ENCODE data around the gene INTS4.
"Not testable (repeated sequence)": the region's sequence is repeated elsewhere in the genome, so short reads cannot be mapped to it uniquely, and the experiment has no call there.

The INTS4 gene

GRCh38 chr11:77917713-77918112 is 76.8 kb downstream of the INTS4 start:
- H3K9me2 ChIP-seq (ENCODE audit: low read depth, low read length); H4K20me1 ChIP-seq (ENCODE audit: insufficient read depth, low read length); H3K9me3 ChIP-seq (ENCODE audit: low read length); H3K4me3 ChIP-seq (ENCODE audit: low read depth, low read length, poor library complexity, severe bottlenecking); H2AFZ ChIP-seq (ENCODE audit: low read length); H3K79me2 ChIP-seq (ENCODE audit: insufficient read depth, low read length); H3K9ac ChIP-seq (ENCODE audit: low read length); H3K36me3 ChIP-seq (ENCODE audit: insufficient read depth, low read length); H3K27ac ChIP-seq (ENCODE audit: low read depth, low read length, poor library complexity, severe bottlenecking); H3K4me1 ChIP-seq (ENCODE audit: insufficient read depth, low read length, severe bottlenecking); H3K27me3 ChIP-seq (ENCODE audit: insufficient read depth, low read length); H3K4me2 ChIP-seq (ENCODE audit: low read length); H3F3A ChIP-seq (ENCODE audit: insufficient read depth, low read length): not testable (repeated sequence)

- not testable (repeated sequence) for H3F3A ChIP-seq (ENCODE audit: insufficient read depth, low read length); H3K27me3 ChIP-seq (ENCODE audit: insufficient read depth, low read length); H3K27ac ChIP-seq (ENCODE audit: low read depth, low read length, poor library complexity, severe bottlenecking); H3K9me2 ChIP-seq (ENCODE audit: low read depth, low read length); H3K79me2 ChIP-seq (ENCODE audit: insufficient read depth, low read length); H4K20me1 ChIP-seq (ENCODE audit: insufficient read depth, low read length); H3K36me3 ChIP-seq (ENCODE audit: insufficient read depth, low read length); H3K9ac ChIP-seq (ENCODE audit: low read length); H3K4me1 ChIP-seq (ENCODE audit: insufficient read depth, low read length, severe bottlenecking); H3K4me2 ChIP-seq (ENCODE audit: low read length); H3K9me3 ChIP-seq (ENCODE audit: low read length); H2AFZ ChIP-seq (ENCODE audit: low read length); H3K4me3 ChIP-seq (ENCODE audit: low read depth, low read length, poor library complexity, severe bottlenecking)
Measured at GRCh38 chr11:77914307-77914791, 80.1 kb downstream of the INTS4 start.

- H3K4me2 ChIP-seq (ENCODE audit: low read length); H3K79me2 ChIP-seq (ENCODE audit: insufficient read depth, low read length); H3K27me3 ChIP-seq (ENCODE audit: insufficient read depth, low read length); H4K20me1 ChIP-seq (ENCODE audit: insufficient read depth, low read length); H3K9me3 ChIP-seq (ENCODE audit: low read length); H3K4me3 ChIP-seq (ENCODE audit: low read depth, low read length, poor library complexity, severe bottlenecking); H2AFZ ChIP-seq (ENCODE audit: low read length); H3K9ac ChIP-seq (ENCODE audit: low read length); H3K27ac ChIP-seq (ENCODE audit: low read depth, low read length, poor library complexity, severe bottlenecking); H3K9me2 ChIP-seq (ENCODE audit: low read depth, low read length); H3F3A ChIP-seq (ENCODE audit: insufficient read depth, low read length); H3K4me1 ChIP-seq (ENCODE audit: insufficient read depth, low read length, severe bottlenecking): not testable (repeated sequence)
- H3K36me3 ChIP-seq (ENCODE audit: insufficient read depth, low read length): peaks cover 13% of the 10 kb centered on the region
Measured at GRCh38 chr11:77913608-77914306, 80.7 kb downstream of the INTS4 start.

- not testable (repeated sequence) for H3K4me3 ChIP-seq (ENCODE audit: low read depth, low read length, poor library complexity, severe bottlenecking); H3K9me2 ChIP-seq (ENCODE audit: low read depth, low read length); H4K20me1 ChIP-seq (ENCODE audit: insufficient read depth, low read length); H3K9me3 ChIP-seq (ENCODE audit: low read length); H3K4me1 ChIP-seq (ENCODE audit: insufficient read depth, low read length, severe bottlenecking); H3K79me2 ChIP-seq (ENCODE audit: insufficient read depth, low read length); H3K9ac ChIP-seq (ENCODE audit: low read length); H3F3A ChIP-seq (ENCODE audit: insufficient read depth, low read length); H3K27me3 ChIP-seq (ENCODE audit: insufficient read depth, low read length); H2AFZ ChIP-seq (ENCODE audit: low read length); H3K4me2 ChIP-seq (ENCODE audit: low read length); H3K27ac ChIP-seq (ENCODE audit: low read depth, low read length, poor library complexity, severe bottlenecking)
- peaks cover 27% of the 10 kb centered on the region for H3K36me3 ChIP-seq (ENCODE audit: insufficient read depth, low read length)
Measured at GRCh38 chr11:77910828-77911227, 83.6 kb downstream of the INTS4 start.

DNA sequence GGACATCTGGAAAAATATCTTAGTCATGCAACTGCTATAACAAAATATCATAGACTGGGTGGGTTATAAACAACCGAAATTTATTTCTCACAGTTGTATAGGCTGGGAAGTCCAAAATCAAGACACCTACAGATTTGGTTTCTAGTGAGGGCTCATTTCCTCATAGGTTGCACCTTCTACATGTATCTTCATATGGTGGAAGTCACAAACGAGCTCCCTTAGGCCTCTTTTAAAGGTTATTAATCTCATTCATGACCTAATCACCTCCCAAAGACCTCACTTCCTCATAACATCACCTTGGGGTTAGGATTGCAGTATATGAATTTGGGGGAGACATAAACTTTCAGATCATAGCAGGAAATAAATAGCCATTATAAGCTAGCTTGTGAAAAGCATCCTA is 85.2 kb downstream of the INTS4 start:
- no peaks in the 10 kb centered on the region for H4K20me1 ChIP-seq (ENCODE audit: insufficient read depth, low read length)
- no peak overlapping the region for H3K27ac ChIP-seq (ENCODE audit: low read depth, low read length, poor library complexity, severe bottlenecking)
- H2AFZ ChIP-seq (ENCODE audit: low read length): no peak overlapping the region
- no peaks in the 10 kb centered on the region for H3K9me2 ChIP-seq (ENCODE audit: low read depth, low read length)
- H3K4me3 ChIP-seq (ENCODE audit: low read depth, low read length, poor library complexity, severe bottlenecking): no peak overlapping the region
- no peaks in the 10 kb centered on the region for H3K9me3 ChIP-seq (ENCODE audit: low read length)
- peaks cover 27% of the 10 kb centered on the region for H3K36me3 ChIP-seq (ENCODE audit: insufficient read depth, low read length)
- no peak for TF ChIP-seq EZH2 (IDR thresholded peaks at IDR 0.05; ENCODE audit: borderline replicate concordance, low read length)
- TF ChIP-seq, protein P1, sequence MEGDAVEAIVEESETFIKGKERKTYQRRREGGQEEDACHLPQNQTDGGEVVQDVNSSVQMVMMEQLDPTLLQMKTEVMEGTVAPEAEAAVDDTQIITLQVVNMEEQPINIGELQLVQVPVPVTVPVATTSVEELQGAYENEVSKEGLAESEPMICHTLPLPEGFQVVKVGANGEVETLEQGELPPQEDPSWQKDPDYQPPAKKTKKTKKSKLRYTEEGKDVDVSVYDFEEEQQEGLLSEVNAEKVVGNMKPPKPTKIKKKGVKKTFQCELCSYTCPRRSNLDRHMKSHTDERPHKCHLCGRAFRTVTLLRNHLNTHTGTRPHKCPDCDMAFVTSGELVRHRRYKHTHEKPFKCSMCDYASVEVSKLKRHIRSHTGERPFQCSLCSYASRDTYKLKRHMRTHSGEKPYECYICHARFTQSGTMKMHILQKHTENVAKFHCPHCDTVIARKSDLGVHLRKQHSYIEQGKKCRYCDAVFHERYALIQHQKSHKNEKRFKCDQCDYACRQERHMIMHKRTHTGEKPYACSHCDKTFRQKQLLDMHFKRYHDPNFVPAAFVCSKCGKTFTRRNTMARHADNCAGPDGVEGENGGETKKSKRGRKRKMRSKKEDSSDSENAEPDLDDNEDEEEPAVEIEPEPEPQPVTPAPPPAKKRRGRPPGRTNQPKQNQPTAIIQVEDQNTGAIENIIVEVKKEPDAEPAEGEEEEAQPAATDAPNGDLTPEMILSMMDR (IDR thresholded peaks at IDR 0.05; ENCODE audit: low read length): no peak
- H3K9ac ChIP-seq (ENCODE audit: low read length): no peak overlapping the region
- no peaks in the 10 kb centered on the region for H3K27me3 ChIP-seq (ENCODE audit: insufficient read depth, low read length)
- no peaks in the 10 kb centered on the region for H3F3A ChIP-seq (ENCODE audit: insufficient read depth, low read length)
- no peaks in the 10 kb centered on the region for H3K79me2 ChIP-seq (ENCODE audit: insufficient read depth, low read length)
- H3K4me1 ChIP-seq (ENCODE audit: insufficient read depth, low read length, severe bottlenecking): no peaks in the 10 kb centered on the region
- no peak overlapping the region for H3K4me2 ChIP-seq (ENCODE audit: low read length)
